GM21717 (cell line): ENCODE results near the gene UCN3.

Source experiments
- ATAC-seq: cut with Tn5 transposase; IDR thresholded peaks from one replicate; pipeline ENCODE4 v1.9.1; 2021; ENCODE audit warnings: mild to moderate bottlenecking, moderate library complexity; ENCODE audit not compliant: unreplicated experiment

UCN3 gene

DNA sequence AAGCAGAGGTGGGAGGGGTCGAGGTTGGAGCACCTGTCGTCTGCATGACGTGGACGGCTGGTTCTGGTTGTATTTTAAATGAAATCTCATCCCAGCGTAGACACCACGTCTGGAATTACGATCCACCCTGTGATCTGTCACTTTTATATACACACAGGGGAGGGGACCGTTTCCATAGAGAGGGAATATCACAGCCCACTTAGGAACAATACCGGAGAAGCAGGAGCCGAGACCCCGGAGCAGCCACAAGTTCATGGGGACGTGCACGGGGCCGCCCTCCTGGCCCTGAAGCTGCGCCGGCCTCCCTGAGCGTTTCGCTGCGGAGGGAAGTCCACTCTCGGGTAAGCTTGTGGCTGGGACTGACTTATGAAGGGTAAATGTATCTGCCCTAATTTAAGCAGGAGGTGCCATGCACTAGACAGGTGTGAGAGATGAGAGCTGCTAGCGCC is at the start of gene UCN3:
Gene UCN3 (plus strand): TSS at position 77 of the 449 bp plus-strand sequence. CDS start 8,755 bp downstream, outside the sequence.
- no peak for ATAC-seq

DNA sequence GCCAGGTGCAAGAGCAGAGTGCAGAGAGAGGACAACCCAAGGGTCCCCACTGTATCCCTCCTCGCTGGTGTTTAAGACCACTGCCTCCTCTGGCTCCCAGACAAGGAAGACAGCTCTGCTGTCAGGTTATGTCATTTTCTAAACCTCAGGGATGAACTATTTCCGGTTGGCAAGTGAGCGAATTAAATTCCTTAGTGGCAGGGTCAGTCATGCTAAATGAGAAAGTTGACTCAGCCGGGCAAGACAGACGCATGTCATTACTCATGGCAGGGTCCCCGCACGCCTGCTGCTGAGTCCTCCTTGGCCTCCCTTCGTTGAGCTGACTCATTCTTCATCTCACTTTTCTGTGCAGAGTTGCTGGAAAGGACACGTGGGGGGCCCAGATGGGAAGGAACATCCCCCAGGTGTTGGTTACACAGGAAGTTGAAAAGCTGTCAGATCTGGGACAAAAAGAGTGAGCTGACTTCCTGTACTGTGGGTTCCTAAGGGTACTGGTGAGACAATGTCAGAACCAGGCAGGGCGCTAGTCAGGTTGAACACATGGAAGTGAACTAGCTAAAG is 47.1 kb upstream of the UCN3 start:
- peak; percentile 71 for ATAC-seq

- ATAC-seq, result no peak
Observed at GRCh38 chr10:5318148-5318547, 46.6 kb upstream of the UCN3 start.

- ATAC-seq, result no peak
Observed at GRCh38 chr10:5319863-5320262, 44.9 kb upstream of the UCN3 start.

GRCh38 chr10:5321273-5321672 is 43.5 kb upstream of the UCN3 start:
- no peak for ATAC-seq

DNA sequence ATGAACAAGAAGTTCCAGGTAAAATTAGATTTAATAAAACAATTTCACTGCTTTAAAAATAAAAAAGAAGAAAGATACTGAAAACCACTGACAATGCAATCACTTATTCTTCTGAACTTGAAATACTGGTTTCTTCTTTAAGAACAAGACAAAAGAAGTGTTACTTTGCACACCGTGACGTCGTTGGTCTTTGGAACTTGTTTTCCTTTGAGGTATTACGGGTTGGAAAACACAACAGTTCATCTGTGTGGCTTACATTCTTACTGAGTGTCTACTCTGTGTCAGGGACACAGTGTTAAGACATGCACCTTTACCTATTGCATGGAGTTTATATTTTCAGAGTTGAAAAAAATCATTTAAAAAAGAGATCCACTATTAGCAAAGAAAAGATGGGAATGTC is 41.3 kb upstream of the UCN3 start:
- no peak for ATAC-seq

GRCh38 chr10:5325076-5325475 is 39.7 kb upstream of the UCN3 start:
- ATAC-seq, result no peak

DNA sequence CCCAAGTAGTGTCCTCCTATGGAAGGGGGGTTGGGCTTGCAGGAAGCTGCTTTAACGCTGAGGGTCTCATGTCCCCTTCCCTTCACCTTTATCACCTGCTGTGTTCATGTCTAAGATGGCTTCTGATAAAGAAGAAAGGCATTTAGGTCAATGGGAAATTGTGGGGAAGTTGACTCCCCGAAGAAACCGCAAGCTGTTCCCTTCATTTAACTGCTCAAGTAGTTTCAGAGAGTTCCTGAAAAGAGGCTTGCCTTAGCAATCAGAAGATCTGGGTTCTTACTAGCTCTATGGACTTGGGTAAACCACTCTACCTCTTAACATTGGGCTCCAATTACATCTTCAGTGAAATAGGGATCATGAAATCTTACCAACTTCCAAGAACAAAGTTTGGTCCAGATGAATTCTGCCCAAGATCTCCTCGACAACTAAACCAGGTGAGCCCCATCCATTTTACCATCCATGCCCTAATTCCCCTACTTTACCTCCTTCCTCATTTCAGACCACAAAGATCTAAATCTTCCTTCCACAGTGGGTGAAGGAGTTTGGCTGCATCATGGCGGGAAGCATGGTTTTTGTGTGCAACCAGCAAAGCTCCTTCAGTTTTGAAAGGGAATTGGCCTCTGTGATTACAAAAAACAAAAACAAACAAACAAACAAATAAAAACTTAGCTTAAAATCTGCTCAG is 30.4 kb upstream of the UCN3 start:
- no peak for ATAC-seq

GRCh38 chr10:5338010-5338409 is 26.8 kb upstream of the UCN3 start:
- no peak for ATAC-seq

GRCh38 chr10:5343092-5343491 is 21.7 kb upstream of the UCN3 start:
- ATAC-seq, result no peak

DNA sequence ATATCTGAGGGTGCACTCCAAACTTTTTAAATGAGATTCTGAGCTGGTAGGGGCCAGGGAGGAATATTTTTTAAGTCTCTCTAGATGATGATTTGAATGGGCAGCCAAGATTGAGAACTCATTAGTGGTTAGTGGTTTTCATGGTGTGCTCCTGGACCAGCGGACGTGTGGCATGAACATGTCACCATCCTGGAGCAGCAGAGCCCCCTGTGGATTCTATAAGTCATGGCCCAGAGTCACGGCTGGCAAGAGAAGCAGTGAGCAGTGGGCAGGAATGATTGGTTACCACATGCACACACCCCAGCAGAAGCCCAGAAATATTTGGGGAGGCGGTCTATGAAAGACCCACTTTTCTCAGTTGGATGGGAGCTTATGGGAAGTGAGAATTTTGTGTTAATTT is 21.2 kb upstream of the UCN3 start:
- no peak for ATAC-seq

GRCh38 chr10:5343979-5344378 is 20.8 kb upstream of the UCN3 start:
- no peak for ATAC-seq

- no peak for ATAC-seq
Observed at GRCh38 chr10:5344746-5345145, 20.0 kb upstream of the UCN3 start.

GRCh38 chr10:5346881-5347280 is 17.9 kb upstream of the UCN3 start:
- no peak for ATAC-seq

DNA sequence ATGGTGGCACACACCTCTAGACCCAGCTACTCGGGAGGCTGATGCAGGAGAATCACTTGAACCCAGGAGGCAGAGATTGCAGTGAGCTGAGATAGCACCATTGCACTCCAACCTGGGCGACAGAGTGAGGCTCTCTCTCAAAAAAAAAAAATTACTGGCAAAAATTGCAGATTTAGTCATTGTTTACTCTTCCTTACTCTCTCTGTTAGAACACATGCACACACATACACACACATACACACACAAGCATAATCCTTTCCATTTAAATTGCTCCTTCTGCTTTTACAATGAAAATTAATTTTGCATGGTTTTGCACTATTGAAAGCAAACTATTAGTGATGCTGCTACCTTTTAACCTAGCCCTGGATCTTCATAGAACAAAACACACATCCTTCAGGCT is 15.4 kb upstream of the UCN3 start:
- no peak for ATAC-seq

- peak; percentile 85 for ATAC-seq
Observed at GRCh38 chr10:5354068-5354467, 10.7 kb upstream of the UCN3 start.

DNA sequence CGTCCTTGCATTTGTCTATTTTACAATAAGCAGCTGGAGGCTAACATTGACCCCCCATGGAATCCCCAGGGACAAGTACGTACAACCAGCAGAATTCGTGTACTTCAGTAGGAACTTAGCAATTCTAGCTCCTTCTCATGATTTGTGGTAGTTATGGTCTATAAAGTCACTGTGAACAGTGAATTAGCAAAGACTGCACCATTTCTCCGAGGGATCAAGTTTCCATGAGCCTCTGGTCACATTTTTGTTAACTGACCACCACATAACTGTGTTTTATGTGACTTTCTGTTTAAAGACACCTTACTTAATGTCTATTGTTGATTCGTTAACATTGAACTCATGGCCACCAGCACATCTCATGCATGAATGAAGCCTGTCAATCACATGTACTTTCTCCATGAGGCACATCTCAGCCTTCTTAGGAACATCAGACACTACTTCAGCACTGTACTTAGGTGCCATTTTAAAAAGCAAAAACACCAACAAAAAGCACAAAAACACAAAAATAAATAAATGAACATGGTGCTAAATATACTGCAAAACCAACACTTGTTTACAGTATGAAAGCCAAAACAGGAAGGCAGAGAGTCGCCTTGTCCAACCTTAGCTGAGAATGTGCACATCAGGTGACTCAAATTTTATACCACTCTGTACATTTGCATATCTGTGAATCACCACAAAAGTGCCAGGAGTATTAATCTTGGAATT is 9.0 kb upstream of the UCN3 start:
- ATAC-seq, result no peak

GRCh38 chr10:5356302-5356763 is 8.4 kb upstream of the UCN3 start:
- no peak for ATAC-seq

DNA sequence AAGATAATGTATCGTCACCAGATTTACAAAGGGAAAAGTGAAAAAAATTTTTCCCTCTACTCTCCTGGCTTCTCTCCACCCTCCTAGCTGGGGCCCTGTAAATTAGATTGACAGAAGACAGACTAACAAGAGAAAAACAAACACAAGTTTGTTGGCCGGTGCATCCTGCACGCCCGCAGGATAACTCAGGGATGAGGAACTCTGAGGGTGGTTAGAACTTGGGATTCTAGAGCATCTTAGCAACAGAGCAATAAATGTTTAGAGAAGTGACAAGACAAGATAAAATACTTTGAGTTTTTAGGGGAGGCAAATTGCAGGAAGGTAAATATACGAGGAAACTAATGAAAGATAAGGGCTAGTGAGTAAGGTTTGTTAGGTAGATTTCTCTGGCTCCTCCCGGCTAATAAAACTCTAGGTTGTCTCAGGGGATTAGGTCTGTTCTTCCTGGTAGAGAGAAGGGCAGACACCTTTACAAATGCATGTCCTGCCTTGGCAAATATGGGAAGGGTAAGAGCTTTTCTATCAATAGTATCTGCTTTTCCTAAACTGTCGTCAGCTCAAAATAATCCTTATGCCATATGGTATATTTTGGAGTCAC is 4.3 kb upstream of the UCN3 start:
- ATAC-seq, result no peak

GRCh38 chr10:5361966-5362365 is 2.8 kb upstream of the UCN3 start:
- ATAC-seq, result no peak

DNA sequence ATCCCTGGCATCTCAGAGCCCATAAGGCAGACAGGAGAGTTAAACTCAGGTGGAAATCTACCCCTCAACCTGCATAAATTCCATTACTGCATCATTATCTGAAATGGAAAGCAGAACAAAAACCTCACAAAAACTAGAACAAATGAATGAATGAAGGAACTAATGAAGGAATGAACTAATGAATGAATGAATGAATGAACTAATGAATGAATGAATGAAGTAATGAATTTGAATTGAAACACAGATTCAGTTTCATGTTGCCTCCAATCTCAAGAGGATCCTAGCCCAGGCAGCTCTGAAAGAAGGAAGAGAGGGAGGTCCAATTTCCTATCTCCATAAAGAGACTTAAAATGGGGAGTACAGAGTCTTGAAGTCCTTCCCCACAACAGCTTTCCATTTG is 1.9 kb upstream of the UCN3 start:
- ATAC-seq, result no peak

DNA sequence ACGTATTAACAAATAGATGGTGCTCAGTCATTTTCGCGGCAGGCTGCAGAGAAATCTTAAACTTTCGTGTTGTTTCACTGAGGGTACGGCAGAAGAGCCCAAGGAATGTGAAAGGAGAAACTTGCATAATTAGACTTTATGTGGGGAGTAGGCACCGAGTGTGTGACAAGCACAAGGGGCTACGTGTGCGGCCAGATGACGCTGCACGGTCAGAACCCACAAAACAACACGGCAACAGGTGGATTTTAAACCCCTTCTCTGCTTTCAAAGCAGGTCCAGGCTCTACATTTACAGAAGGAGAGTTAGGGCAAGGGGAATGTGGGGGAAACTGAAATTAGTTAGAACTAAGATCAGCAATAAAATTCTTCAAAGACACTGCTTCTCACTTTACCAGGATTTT is 392 bp upstream of the UCN3 start:
- no peak for ATAC-seq
